HepG2 (cell line): ENCODE results near the gene TAF1A. TPM values are rescaled to one million over a fixed set of nuclear protein-coding genes. Genes with fewer than 3 reads are reported as not detected.

Experiments
- ATAC-seq: fragments of 200-7000 bp; cut with Tn5 transposase; 3 replicates; pipeline ENCODE4 v1.9.1; 2020; ENCODE audit warnings: mild to moderate bottlenecking, moderate library complexity
- BruUV-seq: library from RNA; stranded (reverse); fragments of 400-500 nt; replicated peaks from 2 replicates; lab custom pipeline; 2021; lab: Mats Ljungman, UMichigan
- CTCF ChIA-PET: fragments of 300-600 bp; formaldehyde crosslinking; extraction: SDS; loops from one replicate; lab custom pipeline; 2021; ENCODE audit warnings: low total read pairs, inconsistent platforms, low intra/inter-chr PET ratio; lab: Yijun Ruan, JAX
- POLR2A ChIA-PET: fragments of 350-600 bp; sonication (Branson Sonifier 250); formaldehyde crosslinking; loops from one replicate; lab custom pipeline; 2020; ENCODE audit warnings: antibody characterized with exemption, inconsistent platforms; lab: Yijun Ruan, JAX
- DNase-seq: peaks from one replicate; pipeline ENCODE4 v3.0.0-alpha.2; 2015; ENCODE audit warnings: low spot score
- FAIRE-seq: peaks from 3 replicates; lab custom pipeline; 2011; peaks lifted over from hg19 to GRCh38; lab: Jason Lieb, UNC
- H2AFZ ChIP-seq: one replicate; pipeline ENCODE4 v1.6.1; 2011; ENCODE audit warnings: low read length, inconsistent platforms
- H3K27ac ChIP-seq: fragments of 300-600 bp; 3 replicates; pipeline ENCODE4 v1.8.0; 2011; ENCODE audit warnings: mixed run types, mild to moderate bottlenecking, mixed read lengths, low read length, inconsistent platforms; ENCODE audit not compliant: insufficient read depth; ENCODE audit errors: extremely low read length
- H3K27me3 ChIP-seq, 2 experiments: fragments of 200-600 bp in 1 of 2; 2 replicates in 1 of 2; 3 replicates in 1 of 2; pipeline versions ENCODE4 v1.6.0 to v1.8.0; 2011; ENCODE audit warnings: low read length in 2 of 2, mild to moderate bottlenecking in 2 of 2, moderate library complexity in 2 of 2, inconsistent platforms in 1 of 2; ENCODE audit not compliant: insufficient read depth in 2 of 2, control insufficient read depth in 1 of 2
- H3K36me3 ChIP-seq, 2 experiments: fragments of 200-600 bp in 1 of 2; replicated peaks in 1 of 2; 2 replicates in 1 of 2; 3 replicates in 1 of 2; pipeline versions ENCODE4 v1.5.1 to v1.8.0; 2011; ENCODE audit warnings: low read length in 2 of 2, inconsistent platforms in 1 of 2; ENCODE audit not compliant: insufficient read depth in 2 of 2, control insufficient read depth in 1 of 2
- H3K4me1 ChIP-seq: 2 replicates; pipeline ENCODE4 v1.5.1; 2012; ENCODE audit warnings: low read length, inconsistent platforms; ENCODE audit not compliant: insufficient read depth
- H3K4me2 ChIP-seq: 2 replicates; pipeline ENCODE4 v1.6.0; 2011; ENCODE audit warnings: low read depth, low read length, inconsistent platforms
- H3K4me3 ChIP-seq, 3 experiments: fragments of 200-600 bp in 1 of 3; sonication (generic), shearing (Covaris generic) in 1 of 3; replicated peaks in 1 of 3; 2 replicates each; pipeline ENCODE4 v1.5.1; 2011 to 2016; ENCODE audit warnings: low read length in 3 of 3, inconsistent platforms in 2 of 3, low read depth in 2 of 3, mild to moderate bottlenecking in 2 of 3, control low read depth in 1 of 3, mixed read lengths in 1 of 3; ENCODE audit not compliant: insufficient read depth in 1 of 3
- H3K79me2 ChIP-seq: one replicate; pipeline ENCODE4 v1.6.1; 2011; ENCODE audit warnings: low read length, inconsistent platforms; ENCODE audit not compliant: insufficient read depth
- H3K9ac ChIP-seq: 2 replicates; pipeline ENCODE4 v1.6.0; 2011; ENCODE audit warnings: mild to moderate bottlenecking, low read depth, low read length, inconsistent platforms; ENCODE audit not compliant: insufficient read depth
- H3K9me3 ChIP-seq: 2 replicates; pipeline ENCODE4 v1.5.1; 2012; ENCODE audit warnings: mild to moderate bottlenecking, low read length
- H4K20me1 ChIP-seq: 2 replicates; pipeline ENCODE4 v1.6.0; 2011; ENCODE audit warnings: inconsistent platforms, mild to moderate bottlenecking, low read length, moderate library complexity; ENCODE audit not compliant: insufficient read depth
- AHR ChIP-seq: IDR thresholded peaks from 2 replicates; pipeline ENCODE4 v1.6.1; 2018; ENCODE audit warnings: missing genetic modification reagents, missing compliant biosample characterization
- BRCA1 ChIP-seq: sonication (generic); formaldehyde crosslinking; IDR thresholded peaks from 2 replicates; pipeline ENCODE4 v1.4.0; 2020; ENCODE audit warnings: missing genetic modification reagents
- CBFB ChIP-seq: sonication (generic); formaldehyde crosslinking; IDR thresholded peaks from 2 replicates; pipeline ENCODE4 v1.4.0; 2020; ENCODE audit warnings: missing genetic modification reagents
- ESRRA ChIP-seq: sonication (generic); formaldehyde crosslinking; IDR thresholded peaks from 2 replicates; pipeline ENCODE4 v1.5.1; 2020; ENCODE audit warnings: mild to moderate bottlenecking, low read depth, missing genetic modification reagents
- GZF1 ChIP-seq: sonication (generic); formaldehyde crosslinking; IDR thresholded peaks from 2 replicates; pipeline ENCODE4 v1.5.1; 2020; ENCODE audit warnings: mild to moderate bottlenecking, missing genetic modification reagents
- KLF12 ChIP-seq: sonication (generic); formaldehyde crosslinking; IDR thresholded peaks from 2 replicates; pipeline ENCODE4 v1.4.0; 2020; ENCODE audit warnings: missing genetic modification reagents, borderline replicate concordance
- NFYC ChIP-seq: IDR thresholded peaks from 2 replicates; pipeline ENCODE4 v1.6.1; 2016; ENCODE audit warnings: missing genetic modification reagents, missing compliant biosample characterization
- PHB2 ChIP-seq: fragments of 450-650 bp; IDR thresholded peaks from 2 replicates; pipeline ENCODE4 v1.6.1; 2018; ENCODE audit not compliant: partially characterized antibody
- TBP ChIP-seq: sonication (generic); formaldehyde crosslinking; IDR thresholded peaks from 2 replicates; pipeline ENCODE4 v1.5.0; 2020; ENCODE audit warnings: missing genetic modification reagents
- ZBTB42 ChIP-seq: sonication (generic); formaldehyde crosslinking; IDR thresholded peaks from 2 replicates; pipeline ENCODE4 v1.5.0; 2020; ENCODE audit warnings: mild to moderate bottlenecking, missing genetic modification reagents
- ZNF225 ChIP-seq: sonication (generic); formaldehyde crosslinking; IDR thresholded peaks from 2 replicates; pipeline ENCODE4 v1.4.0; 2020; ENCODE audit warnings: mild to moderate bottlenecking, missing genetic modification reagents
- ZNF484 ChIP-seq: sonication (generic); formaldehyde crosslinking; IDR thresholded peaks from 2 replicates; pipeline ENCODE4 v1.5.1; 2020; ENCODE audit warnings: mild to moderate bottlenecking, low read depth, missing genetic modification reagents, borderline replicate concordance
- ZNF501 ChIP-seq: sonication (generic); formaldehyde crosslinking; IDR thresholded peaks from 2 replicates; pipeline ENCODE4 v1.5.1; 2020; ENCODE audit warnings: mild to moderate bottlenecking, moderate library complexity, missing genetic modification reagents
- ZNF530 ChIP-seq: sonication (generic); formaldehyde crosslinking; IDR thresholded peaks from 2 replicates; pipeline ENCODE4 v1.5.0; 2020; ENCODE audit warnings: low read depth, mild to moderate bottlenecking, missing genetic modification reagents
- ZNF788 ChIP-seq: sonication (generic); formaldehyde crosslinking; IDR thresholded peaks from 2 replicates; pipeline ENCODE4 v1.5.0; 2020; ENCODE audit warnings: mild to moderate bottlenecking, missing genetic modification reagents, borderline replicate concordance
- ZNF879 ChIP-seq: sonication (generic); formaldehyde crosslinking; IDR thresholded peaks from 2 replicates; pipeline ENCODE4 v1.8.1; 2023; ENCODE audit warnings: missing genetic modification reagents
- ZNF891 ChIP-seq: sonication (generic); formaldehyde crosslinking; IDR thresholded peaks from 2 replicates; pipeline ENCODE4 v1.5.0; 2020; ENCODE audit warnings: mild to moderate bottlenecking, missing genetic modification reagents
- WGBS: methylation state at CpG from one replicate; pipeline ENCODE4 v1.1.6; 2017; ENCODE audit warnings: low lambda C conversion rate; 5-methylcytosine and 5-hydroxymethylcytosine counted together
- in situ Hi-C: cut with HindIII; loops from 2 replicates; pipeline ENCODE4 v1.10.0; 2017; ENCODE audit warnings: low pct_unique_long_range_greater_than_20kb; ENCODE audit not compliant: extremely low pct_ligation_motif_present
- intact Hi-C: fragments of 100-400 bp; cut with micrococcal nuclease; formaldehyde crosslinking; loops from one replicate; pipeline ENCODE4 v1.10.0; 2022; ENCODE audit not compliant: unreplicated experiment
- polyA plus RNA-seq, 8 experiments: library from polyadenylated mRNA; depleted of rRNA in 3 of 8; stranded (reverse) in 7 of 8; unstranded in 1 of 8; fragments of >200 nt; fragmentation: Illumina TruSeq in 4 of 8; extraction: Trizol in 4 of 8; gene quantifications; 2 replicates each; pipeline versions ENCODE4 v1.2.1 to v1.2.3, GENCODE V29; 2011 to 2016; ENCODE audit warnings: low read depth in 4 of 8, missing spikeins in 1 of 8, mixed read lengths in 1 of 8; ENCODE audit not compliant: insufficient read depth in 1 of 8
- total RNA-seq, 5 experiments: library from RNA; depleted of rRNA; stranded (reverse); fragments of >200 nt; fragmentation: Illumina TruSeq; extraction: Trizol; gene quantifications; 2 replicates each; pipeline ENCODE4 v1.2.3, GENCODE V29; 2016; ENCODE audit warnings: low read depth in 1 of 5
- TF ChIP-seq, protein P1 (sequence below): sonication (generic); formaldehyde crosslinking; IDR thresholded peaks from 2 replicates; pipeline ENCODE4 v1.4.0; 2020; ENCODE audit warnings: missing genetic modification reagents
- TF ChIP-seq, protein P2 (sequence below): sonication (generic); formaldehyde crosslinking; IDR thresholded peaks from 2 replicates; pipeline ENCODE4 v1.4.0; 2020; ENCODE audit warnings: missing genetic modification reagents
- TF ChIP-seq, protein P3 (sequence below): sonication (generic); formaldehyde crosslinking; IDR thresholded peaks from 2 replicates; pipeline ENCODE4 v1.5.0; 2020; ENCODE audit warnings: missing genetic modification reagents
- TF ChIP-seq, protein P4 (sequence below): sonication (generic); formaldehyde crosslinking; IDR thresholded peaks from 2 replicates; pipeline ENCODE4 v1.4.0; 2020; ENCODE audit warnings: mild to moderate bottlenecking, missing genetic modification reagents

Gene TAF1A
- total and polyA plus RNA-seq, 2 of the 13 experiments (the other 11 are each of a cell fraction or from before 2014, with no cell fraction given) = 3.3 to 10.7 TPM

DNA sequence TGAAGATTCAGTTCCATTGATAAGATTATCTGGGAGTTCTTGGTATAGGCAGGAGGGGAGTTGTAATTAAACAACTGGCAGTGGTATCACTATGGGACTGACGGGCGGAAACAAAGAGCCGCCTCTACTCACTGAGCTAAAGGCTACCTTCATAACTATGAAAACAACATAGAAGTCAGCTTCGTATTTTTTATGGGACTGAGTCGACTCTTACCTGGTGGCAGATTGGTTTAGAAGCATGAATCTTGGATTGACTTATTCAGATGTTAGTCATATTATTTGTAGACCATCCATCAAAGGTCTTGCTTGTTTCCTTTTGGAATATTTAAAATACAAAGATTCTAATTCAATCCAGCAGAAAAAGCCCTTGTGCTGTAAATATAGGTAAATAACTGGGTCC is 35.6 kb downstream of the TAF1A start (continued):
- TF ChIP-seq, protein P1, sequence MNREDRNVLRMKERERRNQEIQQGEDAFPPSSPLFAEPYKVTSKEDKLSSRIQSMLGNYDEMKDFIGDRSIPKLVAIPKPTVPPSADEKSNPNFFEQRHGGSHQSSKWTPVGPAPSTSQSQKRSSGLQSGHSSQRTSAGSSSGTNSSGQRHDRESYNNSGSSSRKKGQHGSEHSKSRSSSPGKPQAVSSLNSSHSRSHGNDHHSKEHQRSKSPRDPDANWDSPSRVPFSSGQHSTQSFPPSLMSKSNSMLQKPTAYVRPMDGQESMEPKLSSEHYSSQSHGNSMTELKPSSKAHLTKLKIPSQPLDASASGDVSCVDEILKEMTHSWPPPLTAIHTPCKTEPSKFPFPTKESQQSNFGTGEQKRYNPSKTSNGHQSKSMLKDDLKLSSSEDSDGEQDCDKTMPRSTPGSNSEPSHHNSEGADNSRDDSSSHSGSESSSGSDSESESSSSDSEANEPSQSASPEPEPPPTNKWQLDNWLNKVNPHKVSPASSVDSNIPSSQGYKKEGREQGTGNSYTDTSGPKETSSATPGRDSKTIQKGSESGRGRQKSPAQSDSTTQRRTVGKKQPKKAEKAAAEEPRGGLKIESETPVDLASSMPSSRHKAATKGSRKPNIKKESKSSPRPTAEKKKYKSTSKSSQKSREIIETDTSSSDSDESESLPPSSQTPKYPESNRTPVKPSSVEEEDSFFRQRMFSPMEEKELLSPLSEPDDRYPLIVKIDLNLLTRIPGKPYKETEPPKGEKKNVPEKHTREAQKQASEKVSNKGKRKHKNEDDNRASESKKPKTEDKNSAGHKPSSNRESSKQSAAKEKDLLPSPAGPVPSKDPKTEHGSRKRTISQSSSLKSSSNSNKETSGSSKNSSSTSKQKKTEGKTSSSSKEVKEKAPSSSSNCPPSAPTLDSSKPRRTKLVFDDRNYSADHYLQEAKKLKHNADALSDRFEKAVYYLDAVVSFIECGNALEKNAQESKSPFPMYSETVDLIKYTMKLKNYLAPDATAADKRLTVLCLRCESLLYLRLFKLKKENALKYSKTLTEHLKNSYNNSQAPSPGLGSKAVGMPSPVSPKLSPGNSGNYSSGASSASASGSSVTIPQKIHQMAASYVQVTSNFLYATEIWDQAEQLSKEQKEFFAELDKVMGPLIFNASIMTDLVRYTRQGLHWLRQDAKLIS (CRISPR knock-in tag) = no peak
- TF ChIP-seq ZBTB42 = no peak
- TF ChIP-seq NFYC (CRISPR knock-in tag) = no peak
- TF ChIP-seq ZNF879 (CRISPR knock-in tag) = no peak
- TF ChIP-seq CBFB = no peak
- TF ChIP-seq PHB2 = no peak

DNA sequence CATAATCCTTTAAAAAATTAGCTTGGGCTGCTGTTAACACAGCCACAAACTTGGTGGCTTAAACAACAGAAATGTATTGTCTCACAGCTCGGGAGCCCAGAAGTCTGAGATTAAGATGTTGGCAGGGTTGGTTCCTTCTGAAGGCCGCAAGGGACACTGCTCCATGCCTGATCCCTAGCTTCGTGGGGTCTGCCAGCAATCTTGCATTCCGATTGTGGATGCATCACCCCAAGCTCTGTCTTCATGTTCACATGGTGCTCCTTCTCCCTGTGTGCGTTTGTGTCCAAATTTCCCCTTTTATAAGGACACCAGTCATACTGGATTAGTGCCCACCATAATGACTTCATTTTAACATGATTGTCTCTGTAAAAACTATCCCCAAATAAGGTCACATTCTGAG is 36.9 kb downstream of the TAF1A start:
- DNase-seq (no peak), FAIRE-seq (no peak), ATAC-seq (no peak)
- Histone ChIP-seq H3K79me2 (no peaks in the 10 kb centered on the region), H4K20me1 (no peaks in the 10 kb centered on the region), H3K9ac (no peak overlapping the region), H3K4me1 (peaks cover 29% of the 10 kb centered on the region), H3K27ac (no peak overlapping the region), H3K27me3 (no peaks in the 10 kb centered on the region), H3K36me3 (peaks cover 0 to 11% of the 10 kb centered on the region in 2 experiments; a peak in 1 of 5 replicates), H3K4me3 (no peak overlapping the region), H3K4me2 (no peak overlapping the region), H2AFZ (no peak overlapping the region), H3K9me3 (no peaks in the 10 kb centered on the region)
- ChIA-PET POLR2A (no interaction called here), CTCF (no interaction called here)
- intact Hi-C loops = no loop called here
- in situ Hi-C loops = no loop called here
- WGBS = 80% methylated on average over 3 of the region's 5 CpGs
- no TSS peak for BruUV-seq
- TF ChIP-seq ZNF891 (no peak), ZNF225 (no peak), AHR (no peak), TBP (CRISPR knock-in tag) (no peak), ZNF484 (CRISPR knock-in tag) (no peak), GZF1 (no peak), ZNF788 (no peak), KLF12 (CRISPR knock-in tag) (no peak), ESRRA (no peak), BRCA1 (CRISPR knock-in tag) (no peak), ZNF501 (CRISPR knock-in tag) (no peak), ZNF530 (CRISPR knock-in tag) (no peak)
- TF ChIP-seq, protein P2, sequence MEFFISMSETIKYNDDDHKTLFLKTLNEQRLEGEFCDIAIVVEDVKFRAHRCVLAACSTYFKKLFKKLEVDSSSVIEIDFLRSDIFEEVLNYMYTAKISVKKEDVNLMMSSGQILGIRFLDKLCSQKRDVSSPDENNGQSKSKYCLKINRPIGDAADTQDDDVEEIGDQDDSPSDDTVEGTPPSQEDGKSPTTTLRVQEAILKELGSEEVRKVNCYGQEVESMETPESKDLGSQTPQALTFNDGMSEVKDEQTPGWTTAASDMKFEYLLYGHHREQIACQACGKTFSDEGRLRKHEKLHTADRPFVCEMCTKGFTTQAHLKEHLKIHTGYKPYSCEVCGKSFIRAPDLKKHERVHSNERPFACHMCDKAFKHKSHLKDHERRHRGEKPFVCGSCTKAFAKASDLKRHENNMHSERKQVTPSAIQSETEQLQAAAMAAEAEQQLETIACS (CRISPR knock-in tag) = no peak
- TF ChIP-seq, protein P3, sequence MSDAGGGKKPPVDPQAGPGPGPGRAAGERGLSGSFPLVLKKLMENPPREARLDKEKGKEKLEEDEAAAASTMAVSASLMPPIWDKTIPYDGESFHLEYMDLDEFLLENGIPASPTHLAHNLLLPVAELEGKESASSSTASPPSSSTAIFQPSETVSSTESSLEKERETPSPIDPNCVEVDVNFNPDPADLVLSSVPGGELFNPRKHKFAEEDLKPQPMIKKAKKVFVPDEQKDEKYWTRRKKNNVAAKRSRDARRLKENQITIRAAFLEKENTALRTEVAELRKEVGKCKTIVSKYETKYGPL (CRISPR knock-in tag) = no peak
- TF ChIP-seq, protein P4, sequence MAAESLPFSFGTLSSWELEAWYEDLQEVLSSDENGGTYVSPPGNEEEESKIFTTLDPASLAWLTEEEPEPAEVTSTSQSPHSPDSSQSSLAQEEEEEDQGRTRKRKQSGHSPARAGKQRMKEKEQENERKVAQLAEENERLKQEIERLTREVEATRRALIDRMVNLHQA (CRISPR knock-in tag) = no peak
